GM18507 (cell line): ENCODE measurements around the gene ACTR8.

Experiments
- DNase-seq: peaks from one replicate; pipeline ENCODE4 v3.0.0; 2011; ENCODE audit warnings: low read depth; ENCODE audit not compliant: insufficient read length; ENCODE audit errors: extremely low spot score
- FAIRE-seq: peaks from 2 replicates; lab custom pipeline; 2011; peaks lifted over from hg19 to GRCh38; lab: Jason Lieb, UNC

The ACTR8 gene

GRCh38 chr3:53836084-53836872, 45.7 kb downstream of the ACTR8 start:
- no peak for FAIRE-seq
- DNase-seq: no peak

- DNase-seq (no peak), FAIRE-seq (no peak)
Observed at GRCh38 chr3:53835257-53835656, 46.7 kb downstream of the ACTR8 start.

GRCh38 chr3:53834429-53835095, 47.4 kb downstream of the ACTR8 start:
- FAIRE-seq (no peak), DNase-seq (no peak)

DNA sequence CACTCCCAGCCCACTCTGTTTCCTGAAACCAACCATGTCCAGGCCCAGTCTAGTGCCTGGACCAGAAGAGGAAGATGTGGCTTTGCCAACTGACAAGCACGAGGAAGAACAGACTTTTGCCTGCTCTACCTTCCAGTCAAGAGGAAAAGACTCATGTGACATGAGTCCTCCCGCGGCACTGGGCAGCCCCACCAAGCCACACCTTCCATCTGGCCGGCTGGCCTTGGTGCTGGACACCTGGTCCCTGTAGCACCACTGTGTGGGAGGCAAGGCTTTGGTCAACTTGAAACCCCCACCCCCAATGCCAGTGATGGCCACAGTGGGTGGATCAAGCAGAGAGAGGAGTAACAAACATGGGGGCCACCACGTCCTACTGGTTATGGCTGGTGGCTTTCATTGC, 48.3 kb downstream of the ACTR8 start:
- FAIRE-seq (no peak), DNase-seq (no peak)

DNA sequence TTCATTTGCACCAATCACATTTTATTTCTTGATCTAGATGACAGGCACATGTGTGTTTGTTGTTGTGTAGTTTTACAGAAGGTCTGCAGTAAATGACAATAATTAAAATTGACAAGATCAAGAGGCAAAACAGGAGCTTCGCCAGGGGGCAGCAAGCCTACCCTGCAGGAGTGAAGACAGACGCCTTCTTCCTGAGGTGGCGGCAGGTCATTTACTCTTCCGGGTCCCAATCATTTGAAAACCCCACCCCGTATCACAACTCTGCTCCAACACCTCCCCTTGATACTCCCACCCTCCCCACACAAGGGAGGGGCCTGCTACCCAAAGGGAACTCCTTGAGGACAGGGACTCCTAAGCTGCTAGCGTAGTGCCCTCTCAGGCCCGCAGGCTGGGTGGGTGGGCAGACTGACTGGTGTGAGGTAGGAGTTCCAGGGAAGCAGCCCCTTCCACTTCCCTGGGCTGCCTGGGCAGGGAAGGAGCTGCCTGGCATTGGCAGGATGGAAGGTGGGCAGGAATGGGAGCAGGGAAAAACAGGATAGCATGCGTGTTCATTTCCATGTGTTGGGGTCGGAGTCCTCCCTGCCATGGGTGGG, 48.8 kb downstream of the ACTR8 start:
- DNase-seq (no peak), FAIRE-seq (no peak)

- no peak for DNase-seq
- FAIRE-seq: no peak
Observed at GRCh38 chr3:53830944-53831343, 51.0 kb downstream of the ACTR8 start.

DNA sequence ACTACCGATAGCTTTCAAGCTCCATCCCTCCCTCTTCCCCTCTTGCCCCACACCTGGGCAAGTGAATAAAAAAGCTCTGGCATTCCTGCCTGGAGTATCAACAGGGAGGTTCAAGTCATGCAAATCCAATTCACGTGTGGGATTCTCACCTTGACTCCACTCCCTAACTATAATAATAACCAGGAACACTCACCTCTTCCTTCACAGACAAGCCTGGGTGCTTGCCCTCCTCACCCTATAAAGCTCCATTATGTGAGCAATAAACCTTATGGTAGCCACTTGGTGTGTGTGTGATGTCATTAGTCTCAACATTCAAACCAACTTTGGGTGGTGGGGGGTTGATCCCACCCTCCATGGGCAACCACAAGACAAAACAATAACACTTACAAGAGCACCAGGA, 52.3 kb downstream of the ACTR8 start:
- no peak for FAIRE-seq
- DNase-seq: no peak

- FAIRE-seq (no peak), DNase-seq (no peak)
Observed at GRCh38 chr3:53828581-53828980, 53.4 kb downstream of the ACTR8 start.

- DNase-seq (no peak), FAIRE-seq (peak; percentile 26)
Observed at GRCh38 chr3:53826048-53826447, 55.9 kb downstream of the ACTR8 start.

DNA sequence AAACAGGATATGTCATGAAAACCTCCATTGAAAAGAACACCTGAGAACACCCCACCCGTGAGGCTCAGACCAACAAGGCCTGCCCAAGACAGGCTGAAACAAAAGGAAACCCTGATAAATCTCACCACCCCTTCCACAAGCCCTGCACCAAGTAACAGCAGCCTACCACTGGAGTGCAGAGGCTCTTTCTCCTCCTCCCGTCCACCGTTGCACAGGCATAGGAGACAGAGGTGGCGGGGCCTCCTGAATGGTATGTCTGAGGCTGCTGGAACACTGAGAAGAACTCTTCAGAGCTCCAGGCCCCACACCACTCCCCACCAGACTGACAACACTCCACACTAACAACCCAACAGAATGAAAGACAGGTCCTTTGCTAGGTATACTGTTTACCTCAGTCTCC, 57.2 kb downstream of the ACTR8 start:
- no peak for DNase-seq
- no peak for FAIRE-seq

DNA sequence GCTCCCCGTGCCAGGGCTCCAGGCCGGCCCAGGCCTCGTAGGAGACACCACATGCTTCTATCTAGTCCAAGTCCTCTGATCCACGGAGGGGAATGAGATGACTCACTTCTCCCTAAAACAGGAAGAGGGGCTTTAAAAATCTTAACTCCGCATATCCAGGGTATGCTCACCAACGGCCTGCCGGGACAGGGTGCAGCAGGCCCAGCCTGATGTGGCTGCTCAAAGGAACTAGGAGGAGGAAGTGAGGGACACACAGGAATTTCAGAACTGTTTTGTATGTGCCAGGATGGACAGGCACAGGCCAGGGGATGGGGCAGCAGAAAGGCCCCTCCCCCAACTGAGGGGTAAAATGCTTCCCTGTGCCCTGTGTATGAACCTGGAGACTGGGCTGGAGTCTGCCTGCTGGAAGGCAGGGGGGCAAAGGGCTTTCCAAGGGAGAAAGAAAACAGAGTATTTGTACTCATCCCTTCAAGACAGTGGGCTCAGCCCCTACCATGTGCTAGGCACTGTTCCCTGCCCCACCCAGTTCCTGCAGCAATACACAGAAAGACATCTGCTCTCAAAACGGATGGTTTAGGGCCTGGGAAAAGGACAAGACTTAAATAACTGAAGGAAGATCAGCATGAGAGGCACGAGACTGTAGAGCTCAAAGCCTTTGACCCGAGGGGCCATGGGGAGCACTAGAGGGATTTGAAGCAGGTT, 57.8 kb downstream of the ACTR8 start:
- FAIRE-seq: no peak
- no peak for DNase-seq

GRCh38 chr3:53823026-53823955, 58.7 kb downstream of the ACTR8 start:
- DNase-seq (no peak), FAIRE-seq (no peak)

- FAIRE-seq (no peak), DNase-seq (no peak)
Observed at GRCh38 chr3:53822331-53822741, 59.6 kb downstream of the ACTR8 start.

- FAIRE-seq (no peak), DNase-seq (no peak)
Observed at GRCh38 chr3:53821631-53822121, 60.3 kb downstream of the ACTR8 start.

DNA sequence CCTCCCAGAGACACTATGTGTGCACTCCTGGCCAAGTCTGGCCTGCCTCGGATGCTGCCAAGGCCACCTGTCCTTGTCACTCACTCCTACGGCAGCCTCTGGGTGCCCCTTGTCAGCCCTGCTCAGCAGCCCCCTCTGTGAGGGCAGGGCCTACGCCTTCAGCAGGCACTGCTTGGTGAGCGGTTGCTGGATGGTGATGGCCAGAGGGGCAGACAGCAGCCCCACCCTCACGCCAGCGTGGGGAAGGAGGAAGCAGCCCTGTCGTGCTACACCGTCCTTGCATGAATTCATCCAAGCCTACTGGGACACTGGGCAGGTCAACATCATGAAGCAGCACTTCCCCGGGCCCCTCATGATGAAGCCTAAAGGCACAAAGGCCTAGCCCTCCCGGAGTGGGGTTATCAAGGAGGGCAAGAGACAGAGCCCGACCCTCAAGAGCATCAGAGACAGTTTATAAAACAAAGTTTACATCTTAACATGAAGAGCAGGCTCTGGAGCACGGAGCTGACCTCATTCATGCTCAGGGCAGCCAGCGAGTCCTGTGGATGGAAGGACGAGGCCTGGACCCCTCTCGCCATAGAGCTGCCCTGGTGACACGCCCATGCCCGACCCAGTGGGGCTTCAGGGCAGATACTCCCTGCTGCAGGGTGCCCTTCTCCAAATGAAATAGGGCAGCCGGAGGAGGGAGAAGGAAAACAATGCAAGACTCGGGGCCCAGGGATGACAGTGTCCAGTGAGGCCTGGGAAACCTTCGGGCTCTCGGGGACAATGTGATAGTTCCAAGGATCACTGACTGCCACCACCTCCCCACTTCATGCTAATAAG, 61.0 kb downstream of the ACTR8 start:
- no peak for DNase-seq
- no peak for FAIRE-seq

GRCh38 chr3:53820084-53820483, 61.9 kb downstream of the ACTR8 start:
- DNase-seq (no peak), FAIRE-seq (no peak)

GRCh38 chr3:53819163-53819868, 62.6 kb downstream of the ACTR8 start:
- no peak for DNase-seq
- no peak for FAIRE-seq
